DND-41 (cell line): ENCODE measurements around the gene SART1.
"Not testable (repeated sequence)": the region's sequence is repeated elsewhere in the genome, so short reads cannot be mapped to it uniquely, and the experiment has no call there.

Experiments
- ATAC-seq: fragments of 200-7000 bp; cut with Tn5 transposase; 3 replicates; pipeline ENCODE4 v1.9.1; 2021; ENCODE audit warnings: low read depth; ENCODE audit not compliant: insufficient read depth
- DNase-seq: peaks from one replicate; pipeline ENCODE4 v3.0.0-alpha.2; 2020
- H2AFZ ChIP-seq: 2 replicates; pipeline ENCODE4 v1.6.0; 2012; ENCODE audit warnings: low read depth, low read length
- H3K27ac ChIP-seq: 2 replicates; pipeline ENCODE4 v1.5.1; 2012; ENCODE audit warnings: low read length, inconsistent platforms
- H3K27me3 ChIP-seq: fragments of 200-600 bp; sonication (generic); 2 replicates; pipeline ENCODE4 v1.6.0; 2012; ENCODE audit warnings: low read length, mild to moderate bottlenecking, inconsistent platforms; ENCODE audit not compliant: insufficient read depth, poor library complexity
- H3K36me3 ChIP-seq: 2 replicates; pipeline ENCODE4 v1.5.1; 2012; ENCODE audit warnings: low read length, inconsistent platforms; ENCODE audit not compliant: insufficient read depth
- H3K4me1 ChIP-seq: 2 replicates; pipeline ENCODE4 v1.5.1; 2012; ENCODE audit warnings: mild to moderate bottlenecking, low read length; ENCODE audit not compliant: insufficient read depth
- H3K4me2 ChIP-seq: 2 replicates; pipeline ENCODE4 v1.6.0; 2012; ENCODE audit warnings: mild to moderate bottlenecking, moderate library complexity, low read length, inconsistent platforms; ENCODE audit not compliant: insufficient read depth
- H3K4me3 ChIP-seq, 2 experiments: fragments of 200-600 bp in 1 of 2; shearing (Covaris generic) in 1 of 2; 2 replicates each; pipeline ENCODE4 v1.5.1; 2012 to 2016; ENCODE audit warnings: inconsistent platforms in 2 of 2, low read length in 2 of 2, mild to moderate bottlenecking in 2 of 2, low read depth in 1 of 2, moderate library complexity in 1 of 2
- H3K79me2 ChIP-seq: 2 replicates; pipeline ENCODE4 v1.6.0; 2012; ENCODE audit warnings: low read length, inconsistent platforms; ENCODE audit not compliant: insufficient read depth
- H3K9ac ChIP-seq: 2 replicates; pipeline ENCODE4 v1.6.0; 2012; ENCODE audit warnings: low read depth, mild to moderate bottlenecking, inconsistent platforms, low read length, moderate library complexity
- H3K9me3 ChIP-seq: 2 replicates; pipeline ENCODE4 v1.5.1; 2012; ENCODE audit warnings: low read length, moderate library complexity, mild to moderate bottlenecking, inconsistent platforms; ENCODE audit not compliant: insufficient read depth, severe bottlenecking
- H4K20me1 ChIP-seq: 2 replicates; pipeline ENCODE4 v1.6.0; 2012; ENCODE audit warnings: low read length; ENCODE audit not compliant: insufficient read depth
- EZH2 ChIP-seq: IDR thresholded peaks from 3 replicates; pipeline ENCODE4 v1.6.1; 2012; ENCODE audit warnings: borderline replicate concordance, low read depth, mild to moderate bottlenecking, moderate library complexity, low read length, inconsistent platforms; ENCODE audit not compliant: severe bottlenecking
- TF ChIP-seq, protein P1 (sequence below): IDR thresholded peaks from 2 replicates; pipeline ENCODE4 v1.5.1; 2012; ENCODE audit warnings: borderline replicate concordance, low read length, moderate library complexity, mild to moderate bottlenecking; ENCODE audit not compliant: poor library complexity, severe bottlenecking; ENCODE audit errors: extremely low read depth

The SART1 gene

DNA sequence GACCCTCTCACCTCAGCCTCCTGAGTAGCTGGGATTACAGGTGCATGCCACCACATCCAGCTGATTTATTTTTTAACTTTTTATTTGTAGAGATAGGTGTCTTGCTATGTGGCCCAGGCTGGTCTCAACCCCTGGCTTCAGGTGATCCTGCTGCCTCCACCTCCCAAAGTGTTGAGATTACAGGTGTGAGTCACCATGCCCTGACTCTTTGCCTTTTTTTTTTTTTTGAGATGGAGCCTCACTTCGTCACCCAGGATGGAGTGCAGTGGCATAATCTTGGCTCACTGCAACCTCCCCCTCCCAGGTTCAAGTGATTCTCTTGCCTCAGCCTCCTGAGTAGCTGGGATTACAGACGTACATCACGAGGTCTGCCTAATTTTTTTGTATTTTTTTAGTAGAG lies 9.9 kb upstream of the SART1 start:
- H3K27me3 ChIP-seq, ATAC-seq, H3K9me3 ChIP-seq, H3K4me3 ChIP-seq, H2AFZ ChIP-seq, H3K27ac ChIP-seq, H3K4me2 ChIP-seq, H3K79me2 ChIP-seq, H3K4me1 ChIP-seq, H3K36me3 ChIP-seq, H4K20me1 ChIP-seq, DNase-seq, H3K9ac ChIP-seq: not testable (repeated sequence)

DNA sequence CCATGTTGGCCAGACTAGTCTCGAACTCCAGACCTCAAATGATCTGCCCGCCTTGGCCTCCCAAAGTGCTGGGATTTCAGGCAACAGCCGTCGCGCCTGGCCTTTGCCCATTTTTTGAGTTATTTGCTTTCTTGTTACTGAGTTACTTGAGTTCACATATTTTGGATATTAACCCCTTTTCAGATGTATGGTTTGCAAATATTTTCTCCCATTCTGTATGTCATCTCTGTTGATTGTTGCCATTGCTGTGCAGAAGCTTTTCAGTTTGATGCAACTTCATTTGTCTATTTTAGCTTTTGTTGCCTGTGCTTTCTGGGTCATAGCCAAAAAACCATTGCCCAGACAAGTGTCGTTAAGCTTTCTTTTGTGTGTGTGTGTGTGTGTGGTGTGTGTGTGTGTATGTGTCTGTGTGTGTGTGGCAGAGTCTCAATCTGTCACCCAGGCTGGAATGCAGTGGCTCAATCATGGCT lies 9.4 kb upstream of the SART1 start:
- Histone ChIP-seq H3K79me2 (no peaks in the 10 kb centered on the region), H3K27me3 (no peaks in the 10 kb centered on the region), H3K36me3 (no peaks in the 10 kb centered on the region), H3K4me2 (no peak overlapping the region), H2AFZ (no peak overlapping the region), H4K20me1 (no peaks in the 10 kb centered on the region), H3K9me3 (no peaks in the 10 kb centered on the region), H3K9ac (no peak overlapping the region), H3K4me1 (peaks cover 4% of the 10 kb centered on the region), H3K4me3 (no peak overlapping the region), H3K27ac (no peak overlapping the region)
- DNase-seq (no peak), ATAC-seq (no peak)
- TF ChIP-seq, protein P1, sequence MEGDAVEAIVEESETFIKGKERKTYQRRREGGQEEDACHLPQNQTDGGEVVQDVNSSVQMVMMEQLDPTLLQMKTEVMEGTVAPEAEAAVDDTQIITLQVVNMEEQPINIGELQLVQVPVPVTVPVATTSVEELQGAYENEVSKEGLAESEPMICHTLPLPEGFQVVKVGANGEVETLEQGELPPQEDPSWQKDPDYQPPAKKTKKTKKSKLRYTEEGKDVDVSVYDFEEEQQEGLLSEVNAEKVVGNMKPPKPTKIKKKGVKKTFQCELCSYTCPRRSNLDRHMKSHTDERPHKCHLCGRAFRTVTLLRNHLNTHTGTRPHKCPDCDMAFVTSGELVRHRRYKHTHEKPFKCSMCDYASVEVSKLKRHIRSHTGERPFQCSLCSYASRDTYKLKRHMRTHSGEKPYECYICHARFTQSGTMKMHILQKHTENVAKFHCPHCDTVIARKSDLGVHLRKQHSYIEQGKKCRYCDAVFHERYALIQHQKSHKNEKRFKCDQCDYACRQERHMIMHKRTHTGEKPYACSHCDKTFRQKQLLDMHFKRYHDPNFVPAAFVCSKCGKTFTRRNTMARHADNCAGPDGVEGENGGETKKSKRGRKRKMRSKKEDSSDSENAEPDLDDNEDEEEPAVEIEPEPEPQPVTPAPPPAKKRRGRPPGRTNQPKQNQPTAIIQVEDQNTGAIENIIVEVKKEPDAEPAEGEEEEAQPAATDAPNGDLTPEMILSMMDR, result no peak
- TF ChIP-seq EZH2, result no peak

DNA sequence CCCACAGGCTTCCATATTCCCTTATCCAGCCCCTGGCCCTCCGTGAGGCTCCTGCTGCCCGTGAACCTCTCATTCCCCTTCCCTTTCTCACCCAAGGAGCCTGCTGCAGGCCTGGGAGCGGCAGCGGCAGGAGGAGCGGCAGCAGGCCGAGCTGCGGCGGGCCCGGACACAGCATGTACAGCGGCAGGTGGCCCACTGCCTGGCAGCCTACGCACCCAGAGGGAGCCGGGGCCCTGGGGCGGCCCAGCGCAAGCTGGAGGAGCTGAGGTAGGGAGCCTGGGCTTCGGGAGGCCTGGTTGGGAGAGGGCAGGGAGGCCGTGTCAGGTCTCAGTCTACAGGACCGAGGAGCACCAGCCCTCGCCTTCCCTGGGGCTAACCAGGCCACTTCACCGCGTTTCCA lies 8.1 kb upstream of the SART1 start:
- no peak overlapping the region for H3K4me2 ChIP-seq
- no peak overlapping the region for H3K4me3 ChIP-seq
- no peak for TF ChIP-seq EZH2
- TF ChIP-seq, protein P1, result no peak
- no peaks in the 10 kb centered on the region for H4K20me1 ChIP-seq
- no peaks in the 10 kb centered on the region for H3K36me3 ChIP-seq
- H3K79me2 ChIP-seq, result no peaks in the 10 kb centered on the region
- H3K27me3 ChIP-seq, result no peaks in the 10 kb centered on the region
- peaks cover 4% of the 10 kb centered on the region for H3K4me1 ChIP-seq
- H3K9ac ChIP-seq, result no peak overlapping the region
- H3K27ac ChIP-seq, result no peak overlapping the region
- H2AFZ ChIP-seq, result no peak overlapping the region
- no peaks in the 10 kb centered on the region for H3K9me3 ChIP-seq
- ATAC-seq (no peak), DNase-seq (no peak)

DNA sequence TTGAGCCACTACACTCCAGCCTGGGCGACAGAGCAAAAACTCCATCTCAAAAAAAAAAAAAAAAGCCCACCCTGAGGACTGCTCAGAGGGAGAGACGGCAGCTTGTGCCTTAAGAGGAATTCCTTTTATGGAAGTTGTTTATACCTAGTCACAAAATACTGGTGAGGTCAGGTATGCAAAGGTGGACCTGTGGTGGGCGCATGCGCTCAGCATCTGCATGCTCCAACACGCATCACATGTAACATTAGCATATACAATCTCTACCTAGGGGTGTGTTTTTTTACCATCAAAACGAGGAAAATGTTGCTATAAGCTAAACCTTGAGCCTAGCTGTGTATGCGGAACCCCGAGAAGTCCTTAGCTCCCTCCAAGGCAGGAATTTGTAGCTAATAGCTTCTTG lies 6.8 kb upstream of the SART1 start:
- peaks cover 4% of the 10 kb centered on the region for H3K4me1 ChIP-seq
- ATAC-seq, result no peak
- no peak overlapping the region for H3K27ac ChIP-seq
- no peak overlapping the region for H2AFZ ChIP-seq
- no peaks in the 10 kb centered on the region for H3K36me3 ChIP-seq
- H3K4me2 ChIP-seq, result no peak overlapping the region
- H3K9me3 ChIP-seq, result no peaks in the 10 kb centered on the region
- no peaks in the 10 kb centered on the region for H3K79me2 ChIP-seq
- no peak for DNase-seq
- no peak overlapping the region for H3K4me3 ChIP-seq
- no peaks in the 10 kb centered on the region for H3K27me3 ChIP-seq
- H4K20me1 ChIP-seq, result no peaks in the 10 kb centered on the region
- H3K9ac ChIP-seq, result no peak overlapping the region
- TF ChIP-seq, protein P1, result no peak
- no peak for TF ChIP-seq EZH2
